HFF-Myc (cell line): ENCODE data around the gene SLC38A3.

Experiments used
- DNase-seq: peaks from one replicate; pipeline ENCODE4 v3.0.0-alpha.2; 2011; ENCODE audit warnings: low read depth; ENCODE audit errors: extremely low read depth
- H3K4me3 ChIP-seq: replicated peaks from 2 replicates; pipeline ENCODE4 v1.5.1; 2011; ENCODE audit warnings: low read depth, mild to moderate bottlenecking, control low read depth, low read length
- CTCF ChIP-seq: IDR thresholded peaks from 2 replicates; pipeline ENCODE4 v1.5.1; 2012; ENCODE audit warnings: mild to moderate bottlenecking, low read depth, low read length, control low read depth; ENCODE audit errors: missing control alignments

SLC38A3 gene

GRCh38 chr3:50203809-50204803 lies 965 bp upstream of the SLC38A3 start:
- DNase-seq, result no peak

GRCh38 chr3:50205413-50206276 lies 574 bp downstream of the SLC38A3 start:
- peak overlapping the region; percentile 21 for H3K4me3 ChIP-seq
- no peak for DNase-seq

More at GRCh38 chr3:50203809-50204803, 965 bp upstream of the SLC38A3 start:
- TF ChIP-seq CTCF, result no peak
- H3K4me3 ChIP-seq, result no peak overlapping the region

GRCh38 chr3:50207359-50208042 lies 2.4 kb downstream of the SLC38A3 start:
- DNase-seq, result no peak
- H3K4me3 ChIP-seq, result no peak overlapping the region
- no peak for TF ChIP-seq CTCF

More at GRCh38 chr3:50205413-50206276, 574 bp downstream of the SLC38A3 start:
- no peak for TF ChIP-seq CTCF

- H3K4me3 ChIP-seq, result no peak overlapping the region
- no peak for TF ChIP-seq CTCF
- no peak for DNase-seq
Observed at GRCh38 chr3:50208677-50209344, 3.7 kb downstream of the SLC38A3 start.

- no peak overlapping the region for H3K4me3 ChIP-seq
- no peak for DNase-seq
- no peak for TF ChIP-seq CTCF
Observed at GRCh38 chr3:50210176-50210509, 5.1 kb downstream of the SLC38A3 start.
